ENCODE results near the gene USP4.

GRCh38 chr3:49378249-49378895, 38.5 kb upstream of the USP4 start:
- TF ChIP-seq EZH2 (IDR thresholded peaks at IDR 0.05; ENCODE audit: insufficient read depth, low read length) (no peak), CTCF (IDR thresholded peaks at IDR 0.05; ENCODE audit: insufficient read depth, low read depth, low read length) (no peak)

All from astrocyte (in vitro differentiated cells and primary cell).